ENCODE measurements around the gene ERFL.
"Not testable (repeated sequence)": the region's sequence is repeated elsewhere in the genome, so short reads cannot be mapped to it uniquely, and the experiment has no call there.

Gene ERFL

DNA sequence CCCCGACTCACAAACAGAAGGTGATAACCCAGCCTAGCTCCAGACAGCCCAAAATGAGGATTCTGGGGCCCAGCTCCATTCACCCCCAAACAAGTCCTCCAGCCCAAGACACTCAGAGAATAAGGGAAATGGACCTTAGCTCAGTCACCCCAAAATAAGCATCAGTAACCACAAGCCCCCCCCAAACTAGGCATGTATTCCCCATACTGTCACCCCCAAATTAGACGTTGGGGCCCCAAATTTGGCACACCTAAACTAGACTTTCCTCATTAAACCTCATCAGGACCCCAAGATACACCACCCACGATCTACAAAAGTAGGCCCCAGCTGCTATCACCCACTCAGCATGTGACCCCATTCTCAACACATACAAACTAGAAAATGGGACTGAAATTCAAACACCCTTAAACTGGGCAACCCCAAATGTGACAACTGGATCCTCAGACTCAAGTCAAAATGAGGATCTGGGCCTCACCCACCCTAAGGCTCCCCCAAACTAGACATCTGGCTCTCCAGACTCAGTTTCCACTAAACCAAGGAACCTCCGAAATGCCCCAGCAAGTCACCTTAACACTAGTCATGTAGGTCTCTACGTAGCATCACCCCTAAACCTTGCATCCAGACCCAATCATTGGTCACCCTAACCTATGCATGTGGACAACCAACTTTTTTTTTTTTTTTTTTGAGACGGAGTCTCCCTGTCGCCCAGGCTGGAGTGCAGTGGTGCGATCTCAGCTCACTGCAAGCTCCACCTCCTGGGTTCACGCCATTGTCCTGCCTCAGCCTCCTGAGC lies 13.4 kb upstream of the ERFL start:
- DNase-seq = no peak

- DNase-seq = no peak
Observed at GRCh38 chr19:41940731-41941409, 12.6 kb upstream of the ERFL start.

DNA sequence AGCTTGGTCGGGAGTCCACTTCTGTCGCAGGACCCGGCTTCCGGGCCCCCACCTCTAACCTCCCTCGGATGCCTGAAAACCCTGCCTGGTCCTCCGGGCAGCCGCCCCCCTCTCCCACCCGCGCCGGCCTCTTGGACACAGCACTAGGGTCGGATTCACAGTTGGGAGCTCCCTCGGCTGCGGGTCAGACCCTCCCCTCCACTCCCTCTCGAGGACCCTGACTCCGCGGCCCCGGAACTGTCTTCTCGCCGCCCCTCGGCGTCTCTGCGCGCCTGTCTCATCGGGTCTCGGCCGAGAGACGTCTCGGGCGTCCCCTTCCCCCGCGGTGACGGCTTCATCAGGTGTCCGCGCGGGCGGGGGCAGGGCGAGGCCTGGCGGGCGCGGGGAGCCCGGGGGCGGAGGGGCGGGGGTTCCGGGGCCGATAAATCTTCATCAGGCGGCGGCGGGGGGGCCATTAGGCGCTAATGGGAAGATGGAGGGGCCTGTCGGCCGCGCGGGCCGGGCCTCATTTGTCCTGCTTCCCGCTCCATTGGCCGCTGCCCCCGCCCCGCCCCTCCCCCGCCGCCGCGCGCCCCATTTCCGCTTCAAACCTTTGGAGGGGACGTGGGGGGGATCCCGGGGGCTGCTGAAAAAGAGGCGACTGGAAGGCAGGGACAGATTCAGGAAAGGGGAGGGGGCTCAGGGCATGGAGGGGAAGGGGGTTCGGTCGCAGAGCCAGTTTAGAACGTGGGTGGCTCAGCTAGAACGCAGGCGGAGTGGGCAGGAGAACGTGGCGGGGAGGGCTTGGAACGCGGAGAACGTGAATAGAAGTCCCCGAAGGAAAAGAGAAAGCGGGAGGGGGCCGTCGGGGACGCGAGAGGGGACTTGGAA lies 11.8 kb upstream of the ERFL start:
- DNase-seq = peak; percentile 62

DNA sequence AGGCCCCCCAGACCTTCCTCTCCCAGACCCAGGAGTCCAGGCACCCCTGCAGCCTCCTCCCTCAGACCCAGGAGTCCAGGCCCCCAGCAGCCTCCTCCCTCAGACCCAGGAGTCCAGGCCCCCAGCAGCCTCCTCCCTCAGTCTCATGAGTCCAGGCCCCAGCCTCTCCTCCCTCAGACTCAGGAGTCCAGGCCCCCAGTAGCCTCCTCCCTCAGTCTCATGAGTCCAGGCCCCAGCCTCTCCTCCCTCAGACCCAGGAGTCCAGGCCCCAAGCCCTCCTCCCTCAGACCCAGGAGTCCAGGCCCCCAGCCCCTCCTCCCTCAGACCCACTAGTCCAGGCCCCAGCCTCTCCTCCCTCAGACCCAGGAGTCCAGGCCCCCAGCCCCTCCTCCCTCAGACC lies 11.0 kb upstream of the ERFL start:
- DNase-seq = not testable (repeated sequence)

GRCh38 chr19:41937525-41938468 lies 9.5 kb upstream of the ERFL start:
- DNase-seq = peak; percentile 4

GRCh38 chr19:41936961-41937360 lies 8.7 kb upstream of the ERFL start:
- peak; percentile 2 for DNase-seq

GRCh38 chr19:41936416-41936850 lies 8.2 kb upstream of the ERFL start:
- peak; percentile 3 for DNase-seq

DNA sequence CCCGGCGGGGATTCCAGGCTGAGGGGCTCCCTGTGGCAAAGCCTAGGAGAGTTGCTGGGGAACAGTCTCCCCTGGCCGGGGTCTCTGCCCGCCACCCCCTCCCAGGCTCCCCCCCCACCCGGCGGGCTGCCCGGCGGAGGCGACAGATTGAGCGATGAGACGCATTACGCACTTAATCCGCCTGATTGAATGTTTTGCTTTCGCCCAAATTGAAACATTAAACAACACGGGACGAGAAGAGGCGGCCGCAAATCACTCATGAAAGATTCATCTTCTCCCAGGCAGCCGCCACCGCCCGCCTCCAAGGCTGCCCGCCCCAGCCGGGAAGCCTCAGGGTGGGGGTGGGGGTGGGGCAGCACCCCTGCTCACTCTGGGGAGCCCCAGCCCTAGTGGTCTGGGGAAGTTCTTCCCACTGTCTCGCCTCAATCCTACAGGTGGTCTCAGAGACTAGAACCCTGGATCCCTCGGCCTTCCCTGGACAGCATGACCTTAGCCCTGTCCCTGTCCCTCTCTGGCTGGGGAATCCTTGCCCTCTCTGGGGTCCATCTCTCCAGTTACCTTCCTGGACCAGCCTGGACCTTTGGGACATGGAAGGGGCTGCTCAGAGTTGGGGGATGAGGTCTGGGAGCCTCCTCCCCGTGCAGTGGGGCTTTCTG lies 7.6 kb upstream of the ERFL start:
- DNase-seq = peak; percentile 19

- DNase-seq = peak; percentile 90
Observed at GRCh38 chr19:41934849-41935374, 6.7 kb upstream of the ERFL start.

DNA sequence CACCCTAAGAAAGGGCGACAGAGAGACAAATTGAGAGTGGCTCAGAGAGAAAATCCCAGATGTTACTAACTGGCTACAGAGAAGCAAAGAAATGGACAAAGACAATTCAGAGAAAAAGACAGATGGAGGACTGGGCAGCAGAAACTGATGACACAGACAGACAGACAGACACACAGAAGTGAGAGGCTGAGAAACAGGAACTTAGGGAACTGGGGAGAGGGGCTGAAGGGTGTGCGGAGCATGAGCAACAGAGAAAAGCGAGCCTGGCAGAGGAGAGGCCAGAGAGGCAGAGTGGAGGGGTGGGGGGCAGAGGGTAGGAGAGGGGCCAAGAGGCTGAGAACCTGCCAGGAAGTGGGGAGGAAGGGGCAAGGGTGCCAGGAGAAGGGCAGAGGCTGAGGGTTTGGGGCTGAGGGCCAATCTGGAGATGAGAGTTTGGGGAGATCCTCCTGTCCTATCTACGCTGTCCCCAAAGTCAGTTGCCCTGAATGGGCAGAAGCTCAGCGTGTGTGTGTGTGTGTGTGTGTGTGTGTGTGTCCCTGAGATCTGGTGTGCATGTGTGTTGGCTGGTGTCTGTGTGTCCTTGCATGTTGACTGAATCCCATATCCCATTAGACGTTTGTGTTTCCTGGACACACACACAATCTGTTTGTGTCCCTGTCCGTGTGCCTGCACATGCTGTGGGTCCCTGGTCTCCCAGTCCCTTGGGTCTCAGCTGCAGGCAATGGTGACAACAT lies 5.6 kb upstream of the ERFL start:
- DNase-seq = peak; percentile 9

GRCh38 chr19:41932720-41933332 lies 4.6 kb upstream of the ERFL start:
- DNase-seq = peak; percentile 53

GRCh38 chr19:41932259-41932719 lies 4.0 kb upstream of the ERFL start:
- DNase-seq = peak; percentile 14

GRCh38 chr19:41930926-41931592 lies 2.8 kb upstream of the ERFL start:
- DNase-seq = peak; percentile 14

- DNase-seq = peak; percentile 3
Observed at GRCh38 chr19:41930322-41930722, 2.1 kb upstream of the ERFL start.

GRCh38 chr19:41929536-41930071 lies 1.4 kb upstream of the ERFL start:
- peak; percentile 6 for DNase-seq

DNA sequence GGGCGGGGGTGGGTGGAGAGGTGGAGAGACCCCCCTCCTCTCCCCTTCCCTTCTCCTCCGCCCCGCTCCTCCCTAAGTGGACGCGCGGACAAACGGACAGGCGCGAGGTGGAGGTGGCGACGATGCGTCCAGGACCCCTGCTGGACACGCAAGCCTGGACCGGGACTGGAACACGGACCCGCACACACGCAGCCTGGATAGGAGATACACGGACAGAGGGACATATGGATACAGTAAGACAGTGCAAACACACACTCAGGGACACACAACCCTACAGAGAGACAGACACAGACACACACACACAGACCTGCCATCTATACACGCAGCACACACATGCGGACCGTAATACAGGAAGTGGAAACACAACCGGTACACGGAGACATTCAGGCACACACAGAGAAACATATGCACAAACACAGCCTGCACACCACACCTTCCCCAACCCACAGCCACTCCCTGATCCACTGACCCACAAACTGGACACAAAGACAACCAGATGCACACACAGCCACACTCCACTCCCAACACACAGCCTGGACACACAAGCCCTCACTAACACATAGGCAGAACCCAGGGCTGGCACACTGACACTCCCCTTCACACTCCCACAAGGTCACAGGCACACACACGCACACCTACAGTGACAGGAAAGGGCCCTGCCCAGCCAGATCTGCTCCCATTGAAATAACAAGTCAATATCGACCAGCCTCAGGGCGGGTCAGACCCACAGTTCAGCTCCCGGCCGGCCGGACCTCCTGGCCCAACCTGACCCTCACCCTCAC lies 696 bp upstream of the ERFL start:
- DNase-seq = peak; percentile 33

DNA sequence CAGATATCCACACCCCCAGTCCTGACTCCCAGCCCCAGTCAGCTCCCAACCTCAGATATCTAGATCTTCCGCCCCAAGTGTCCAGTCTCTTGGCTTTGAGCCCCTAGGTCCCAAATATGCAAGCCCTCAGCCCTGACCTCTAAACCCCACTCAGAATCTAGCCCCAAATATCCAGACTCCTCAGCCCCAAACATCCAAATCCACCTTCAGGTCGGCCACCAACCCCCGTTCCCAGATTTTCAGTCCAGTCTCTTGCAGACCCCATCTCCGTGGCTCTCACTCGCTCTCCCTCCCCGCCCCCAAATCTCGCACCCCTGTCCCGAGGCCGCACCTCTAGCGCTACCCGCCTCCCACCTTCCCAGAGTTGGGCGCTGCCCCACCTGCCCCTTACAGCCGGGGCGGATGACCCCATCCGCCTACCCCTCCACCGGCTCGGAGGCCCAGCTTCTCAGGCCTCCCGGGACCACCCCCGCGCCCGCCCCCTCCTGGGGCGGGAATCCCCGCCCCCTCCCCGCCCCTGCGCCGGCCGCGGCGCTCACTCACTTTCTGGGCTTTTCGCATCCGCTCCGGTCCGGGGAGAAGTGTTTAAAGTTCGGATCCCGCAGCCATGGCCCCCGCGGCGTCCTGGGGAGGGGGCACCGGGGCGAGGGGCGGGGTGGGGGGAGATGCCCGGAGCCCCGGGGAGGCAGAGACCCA lies 604 bp downstream of the ERFL start:
- DNase-seq = no peak

Measured in eye (tissue), 1 donor.